ENCODE measurements around the gene CDK9. TPM values are rescaled to one million over a fixed set of nuclear protein-coding genes. Genes with fewer than 3 reads are reported as not detected.

Gene CDK9
- total RNA-seq: 78.5 and 81.7 TPM in 2 replicates

DNA sequence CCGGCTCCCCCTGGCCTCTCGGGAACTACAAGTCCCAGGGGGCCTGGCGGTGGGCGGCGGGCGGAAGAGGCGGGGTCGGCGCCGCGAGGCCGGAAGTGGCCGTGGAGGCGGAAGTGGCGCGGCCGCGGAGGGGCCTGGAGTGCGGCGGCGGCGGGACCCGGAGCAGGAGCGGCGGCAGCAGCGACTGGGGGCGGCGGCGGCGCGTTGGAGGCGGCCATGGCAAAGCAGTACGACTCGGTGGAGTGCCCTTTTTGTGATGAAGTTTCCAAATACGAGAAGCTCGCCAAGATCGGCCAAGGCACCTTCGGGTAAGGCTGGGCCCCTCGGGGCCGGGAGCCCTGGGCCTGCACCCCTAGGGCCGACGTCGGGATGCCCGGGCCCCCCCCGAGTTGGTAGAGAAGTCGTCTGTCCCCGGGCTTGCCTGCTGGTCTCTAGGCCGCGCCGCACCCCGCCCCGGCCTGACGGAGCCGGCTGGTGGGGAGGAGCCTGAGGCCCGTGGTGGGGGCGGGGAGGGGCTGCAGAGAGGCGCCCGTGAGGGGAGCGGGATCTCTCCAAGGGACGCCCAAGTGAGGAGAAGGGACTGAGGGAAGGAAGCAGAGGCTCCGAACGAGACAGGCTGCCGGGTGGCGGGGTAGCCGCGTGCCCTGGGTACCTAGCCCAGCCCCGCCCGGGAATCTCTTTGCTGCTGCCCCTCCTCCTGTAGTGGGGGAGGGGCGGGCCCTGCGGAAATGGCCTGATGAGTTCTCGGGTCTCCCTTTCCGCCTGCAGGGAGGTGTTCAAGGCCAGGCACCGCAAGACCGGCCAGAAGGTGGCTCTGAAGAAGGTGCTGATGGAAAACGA, at the start of gene CDK9:
TSS of gene CDK9 (plus strand) at position 102 of the 840 bp plus-strand sequence. CDS start at position 217, 115 bp downstream.
- TF ChIP-seq, protein P1, sequence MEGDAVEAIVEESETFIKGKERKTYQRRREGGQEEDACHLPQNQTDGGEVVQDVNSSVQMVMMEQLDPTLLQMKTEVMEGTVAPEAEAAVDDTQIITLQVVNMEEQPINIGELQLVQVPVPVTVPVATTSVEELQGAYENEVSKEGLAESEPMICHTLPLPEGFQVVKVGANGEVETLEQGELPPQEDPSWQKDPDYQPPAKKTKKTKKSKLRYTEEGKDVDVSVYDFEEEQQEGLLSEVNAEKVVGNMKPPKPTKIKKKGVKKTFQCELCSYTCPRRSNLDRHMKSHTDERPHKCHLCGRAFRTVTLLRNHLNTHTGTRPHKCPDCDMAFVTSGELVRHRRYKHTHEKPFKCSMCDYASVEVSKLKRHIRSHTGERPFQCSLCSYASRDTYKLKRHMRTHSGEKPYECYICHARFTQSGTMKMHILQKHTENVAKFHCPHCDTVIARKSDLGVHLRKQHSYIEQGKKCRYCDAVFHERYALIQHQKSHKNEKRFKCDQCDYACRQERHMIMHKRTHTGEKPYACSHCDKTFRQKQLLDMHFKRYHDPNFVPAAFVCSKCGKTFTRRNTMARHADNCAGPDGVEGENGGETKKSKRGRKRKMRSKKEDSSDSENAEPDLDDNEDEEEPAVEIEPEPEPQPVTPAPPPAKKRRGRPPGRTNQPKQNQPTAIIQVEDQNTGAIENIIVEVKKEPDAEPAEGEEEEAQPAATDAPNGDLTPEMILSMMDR (IDR thresholded peaks at IDR 0.05; ENCODE audit: insufficient read depth, low read length, severe bottlenecking): no peak
- no peaks in the 10 kb centered on the region for H3K27me3 ChIP-seq (ENCODE audit: control insufficient read depth, insufficient read depth, low read length)
- no peak for FAIRE-seq
- peak; percentile 53 for DNase-seq (ENCODE audit: low read depth)
- H3K4me3 ChIP-seq (ENCODE audit: low read depth, low read length): peak within 1 kb of the TSS; percentile 94
- H3K36me3 ChIP-seq (ENCODE audit: control insufficient read depth, insufficient read depth, low read length): peaks cover 36% of the 10 kb centered on the region

DNA sequence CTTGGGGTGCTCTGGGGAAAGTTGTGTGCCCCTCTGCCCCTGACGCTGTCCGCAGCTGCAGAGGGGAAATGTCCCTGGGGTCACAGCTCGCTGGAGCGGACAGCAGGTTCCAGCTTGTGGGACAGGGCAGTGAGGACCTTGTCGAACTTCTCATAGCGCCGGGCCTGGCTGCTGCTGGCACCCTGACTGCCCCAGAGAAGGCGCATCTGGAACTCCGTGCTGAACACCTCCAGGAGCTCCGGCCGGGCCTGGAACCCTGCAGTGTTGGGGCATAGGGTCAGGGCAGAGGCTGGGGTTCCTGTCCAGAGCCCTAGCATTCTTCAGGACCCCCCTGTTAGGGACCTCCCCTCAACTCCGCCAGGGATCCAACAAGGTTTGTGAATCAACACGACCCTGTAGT, 47.2 kb upstream of the CDK9 start:
- no peaks in the 10 kb centered on the region for H3K36me3 ChIP-seq (ENCODE audit: control insufficient read depth, insufficient read depth, low read length)
- H3K27me3 ChIP-seq (ENCODE audit: control insufficient read depth, insufficient read depth, low read length): no peaks in the 10 kb centered on the region
- no peak for DNase-seq (ENCODE audit: low read depth)
- no peak overlapping the region for H3K4me3 ChIP-seq (ENCODE audit: low read depth, low read length)
- no peak for FAIRE-seq
- TF ChIP-seq, protein P1 (IDR thresholded peaks at IDR 0.05; ENCODE audit: insufficient read depth, low read length, severe bottlenecking): no peak

GRCh38 chr9:127739614-127740330, 46.1 kb upstream of the CDK9 start:
- H3K4me3 ChIP-seq (ENCODE audit: low read depth, low read length): no peak overlapping the region
- DNase-seq (ENCODE audit: low read depth) (peak; percentile 67), FAIRE-seq (no peak)
- H3K36me3 ChIP-seq (ENCODE audit: control insufficient read depth, insufficient read depth, low read length): no peaks in the 10 kb centered on the region
- no peaks in the 10 kb centered on the region for H3K27me3 ChIP-seq (ENCODE audit: control insufficient read depth, insufficient read depth, low read length)
- TF ChIP-seq, protein P1 (IDR thresholded peaks at IDR 0.05; ENCODE audit: insufficient read depth, low read length, severe bottlenecking): no peak

DNA sequence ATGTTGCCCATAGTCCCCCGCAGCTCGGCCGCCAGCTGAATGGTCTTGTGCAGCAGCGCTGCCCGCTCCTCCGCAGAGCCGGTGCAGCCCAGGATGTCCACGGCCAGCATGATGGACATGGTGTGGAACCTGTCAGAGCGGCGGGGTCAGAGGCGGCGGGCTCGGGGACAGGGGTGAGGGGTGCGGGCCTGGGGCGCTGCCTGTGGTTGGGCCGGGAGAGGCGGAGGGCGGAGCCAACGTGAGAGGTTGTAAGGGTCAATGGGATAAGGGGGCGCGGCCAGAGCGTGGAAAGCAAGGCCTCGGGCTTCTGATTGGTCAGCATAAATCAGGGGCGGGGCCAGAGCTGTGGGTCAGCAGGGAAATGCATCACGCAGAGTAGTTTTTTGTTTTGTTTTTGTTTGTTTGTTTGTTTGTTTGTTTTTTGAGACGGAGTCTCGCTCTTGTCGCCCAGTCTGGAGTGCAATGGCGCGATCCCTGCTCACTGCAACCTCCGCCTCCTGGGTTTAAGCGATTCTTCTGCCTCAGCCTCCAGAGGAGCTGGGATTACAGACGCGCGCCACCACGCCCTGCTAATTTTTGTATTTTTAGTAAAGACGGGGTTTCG, 43.9 kb upstream of the CDK9 start:
- no peaks in the 10 kb centered on the region for H3K36me3 ChIP-seq (ENCODE audit: control insufficient read depth, insufficient read depth, low read length)
- DNase-seq (ENCODE audit: low read depth): peak; percentile 19
- no peak overlapping the region for H3K4me3 ChIP-seq (ENCODE audit: low read depth, low read length)
- H3K27me3 ChIP-seq (ENCODE audit: control insufficient read depth, insufficient read depth, low read length): no peaks in the 10 kb centered on the region
- TF ChIP-seq, protein P1 (IDR thresholded peaks at IDR 0.05; ENCODE audit: insufficient read depth, low read length, severe bottlenecking): no peak
- FAIRE-seq: no peak

- Histone ChIP-seq H3K27me3 (ENCODE audit: control insufficient read depth, insufficient read depth, low read length) (no peaks in the 10 kb centered on the region), H3K4me3 (ENCODE audit: low read depth, low read length) (no peak overlapping the region), H3K36me3 (ENCODE audit: control insufficient read depth, insufficient read depth, low read length) (no peaks in the 10 kb centered on the region)
- TF ChIP-seq, protein P1 (IDR thresholded peaks at IDR 0.05; ENCODE audit: insufficient read depth, low read length, severe bottlenecking): no peak
- DNase-seq (ENCODE audit: low read depth): peak; percentile 75
- no peak for FAIRE-seq
Observed at GRCh38 chr9:127742435-127743088, 43.3 kb upstream of the CDK9 start.
